ENCODE results near the gene NUCKS1. TPM values are rescaled to one million over a fixed set of nuclear protein-coding genes. Genes with fewer than 3 reads are reported as not detected.

The NUCKS1 gene
- total and polyA plus RNA-seq, 10 of the 15 experiments (the other 5 are each of a cell fraction or from before 2014, with no cell fraction given): 40.5 to 135 (median 55.5) TPM

- TF ChIP-seq BMI1 (IDR thresholded peaks at IDR 0.05; ENCODE audit: borderline replicate concordance) (no peak), SRF (IDR thresholded peaks at IDR 0.05; ENCODE audit: low read depth in 2 of 2, low read length in 2 of 2) (no peak), YY1 (IDR thresholded peaks at IDR 0.05; ENCODE audit: low read depth, low read length) (peak; percentile 97), NFXL1 (IDR thresholded peaks at IDR 0.05; ENCODE audit: borderline replicate concordance) (no peak), CUX1 (IDR thresholded peaks at IDR 0.05; ENCODE audit: insufficient replicate concordance, low read depth, low read length) (no peak), CHD2 (IDR thresholded peaks at IDR 0.05; ENCODE audit: borderline replicate concordance, low read depth, low read length) (peak; percentile 83), CTCF (IDR thresholded peaks at IDR 0.05 in 2 of 3, conservative IDR thresholded peaks at IDR 0.05 in 1 of 3; ENCODE audit: control insufficient read depth in 2 of 3, extremely low read depth in 1 of 3, insufficient read depth in 1 of 3, low read depth in 3 of 3, low read length in 3 of 3) (no peak), SP1 (IDR thresholded peaks at IDR 0.05; ENCODE audit: low read depth, low read length) (peak; percentile 94), MEF2A (IDR thresholded peaks at IDR 0.05; ENCODE audit: insufficient read depth, low read depth, low read length) (0 out of 2 replicates have a peak, but pooled peaks have one; percentile 32), PML (IDR thresholded peaks at IDR 0.05; ENCODE audit: low read length) (peak; percentile 69), E2F4 (IDR thresholded peaks at IDR 0.05; ENCODE audit: low read depth, low read length) (peak; percentile 51; the same call in 1 of the 2 replicates), ASH2L (IDR thresholded peaks at IDR 0.05; ENCODE audit: borderline replicate concordance, low read depth) (no peak), BRCA1 (IDR thresholded peaks at IDR 0.05; ENCODE audit: low read depth, low read length) (no peak), IKZF1 (conservative IDR thresholded peaks at IDR 0.05) (peak; percentile 86), HDGF (IDR thresholded peaks at IDR 0.05) (peak; percentile 59; the same call in 1 of the 2 replicates), PKNOX1 (IDR thresholded peaks at IDR 0.05) (peak; percentile 44; the same call in 1 of the 2 replicates), CBX5 (IDR thresholded peaks at IDR 0.05; ENCODE audit: low read depth) (no peak), JUNB (IDR thresholded peaks at IDR 0.05) (0 out of 2 replicates have a peak, but pooled peaks have one; percentile 11)
These were observed at the start of gene NUCKS1 (continued) for GRCh38 chr1:205750138-205751035.

All from GM12878 (cell line).